GM21515 (cell line): ENCODE results near the gene UBA7.
A peak's percentile ranks its signal among the peaks of the same experiment; 100 is the strongest.

Experiments used
- ATAC-seq: cut with Tn5 transposase; IDR thresholded peaks from one replicate; pipeline ENCODE4 v1.9.1; 2021; ENCODE audit not compliant: unreplicated experiment

The UBA7 gene

DNA sequence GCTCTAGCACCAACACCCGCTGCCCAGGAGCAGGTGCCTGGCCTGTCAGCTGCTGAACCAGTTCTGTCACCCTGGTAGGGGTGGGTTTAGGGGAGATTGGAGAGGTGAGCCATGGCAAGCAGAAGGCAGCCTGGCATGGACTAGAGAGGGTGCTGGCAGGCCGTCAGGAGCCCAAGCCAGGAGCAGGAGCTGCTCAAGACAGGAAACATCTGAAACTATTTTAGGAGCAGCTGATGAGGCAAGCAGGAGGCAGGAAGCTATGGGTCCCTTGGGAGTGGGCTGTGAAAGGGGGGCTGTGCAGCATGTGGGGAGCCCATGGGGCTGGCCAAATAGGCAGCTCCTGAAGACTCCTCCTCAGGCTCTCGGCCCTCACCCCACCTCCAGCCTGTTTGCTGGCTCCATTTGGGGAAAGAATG is 8.4 kb downstream of the UBA7 start:
- ATAC-seq, result no peak

DNA sequence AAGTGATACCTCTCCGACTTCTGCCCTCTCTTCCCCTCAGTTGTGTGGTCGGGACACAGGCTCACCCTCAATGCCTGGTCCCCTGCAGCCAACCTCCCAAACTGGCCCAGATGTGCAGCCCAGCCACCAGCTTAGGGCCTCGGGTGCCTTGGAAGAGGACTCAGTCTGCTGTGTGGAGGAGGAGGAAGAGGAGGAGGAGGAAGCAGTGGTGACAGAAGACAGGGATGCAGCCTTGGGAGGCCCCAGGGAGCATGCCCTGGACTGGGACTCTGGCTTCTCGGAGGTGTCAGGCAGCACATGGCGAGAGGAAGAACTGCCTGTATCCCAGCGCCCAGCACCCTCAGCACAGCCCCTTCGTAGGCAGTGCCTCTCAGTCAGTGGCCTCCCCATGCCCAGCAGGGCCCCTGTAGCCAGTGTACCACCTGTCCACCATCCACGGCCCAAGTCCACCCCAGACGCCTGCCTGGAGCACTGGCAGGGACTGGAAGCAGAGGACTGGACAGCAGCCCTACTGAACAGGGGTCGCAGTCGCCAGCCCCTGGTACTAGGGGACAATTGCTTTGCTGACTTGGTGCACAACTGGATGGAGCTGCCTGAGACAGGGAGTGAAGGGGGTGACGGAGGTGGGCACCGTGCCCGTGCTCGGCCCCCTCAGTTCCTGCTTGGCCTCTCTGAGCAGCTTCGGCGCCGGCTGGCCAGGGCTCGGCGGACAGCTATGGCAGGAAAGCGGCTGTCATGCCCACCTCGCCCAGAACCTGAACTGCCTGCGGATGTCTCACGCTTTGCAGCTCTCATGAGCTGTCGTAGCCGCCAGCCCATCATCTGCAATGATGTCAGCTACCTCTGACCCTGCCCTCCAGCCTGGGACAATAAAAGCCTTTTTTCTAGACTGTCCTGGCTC is 9.4 kb downstream of the UBA7 start:
- no peak for ATAC-seq

DNA sequence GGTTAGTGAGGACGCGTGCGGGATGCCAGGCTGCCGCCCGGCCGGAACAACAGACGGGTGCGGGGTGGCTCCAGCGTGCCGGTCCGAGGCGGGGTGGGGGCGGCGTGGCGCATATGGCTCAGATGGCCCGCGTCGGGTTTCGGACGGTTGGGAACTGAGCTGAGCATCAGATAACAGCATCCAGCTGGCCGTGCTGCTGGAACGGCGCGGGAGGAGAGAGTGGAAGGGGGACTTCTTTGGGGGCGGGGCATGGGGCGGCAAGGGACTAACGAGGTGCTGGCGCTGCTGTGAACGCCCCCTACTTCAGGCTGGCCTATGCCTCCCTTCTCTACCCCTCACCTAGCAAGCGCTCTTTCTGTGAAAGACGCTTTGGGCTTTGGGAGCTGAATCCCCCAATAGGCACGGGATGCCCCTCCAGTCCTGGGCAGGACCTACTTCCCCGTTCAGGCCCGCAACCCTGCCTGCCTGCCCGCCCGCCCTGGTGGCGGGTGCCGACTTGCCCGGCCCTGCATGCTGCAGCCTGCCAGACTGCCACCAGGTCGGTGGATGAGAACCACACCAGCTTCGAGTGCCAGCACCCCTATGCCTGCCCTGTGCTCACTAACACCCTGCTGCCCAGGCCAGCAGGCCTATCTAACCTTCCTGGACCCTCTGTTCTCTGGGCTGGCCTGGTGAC is 10.2 kb downstream of the UBA7 start:
- no peak for ATAC-seq

- peak; percentile 61 for ATAC-seq
Observed at GRCh38 chr3:49802719-49803464, 10.9 kb downstream of the UBA7 start, which contains the start of gene INKA1. INKA1 (plus strand) TSS chr3:49803261; CDS start chr3:49803393, 132 bp downstream.

GRCh38 chr3:49801160-49801559 is 12.6 kb downstream of the UBA7 start:
- ATAC-seq, result no peak

- ATAC-seq, result no peak
Observed at GRCh38 chr3:49799761-49800160, 14.0 kb downstream of the UBA7 start, which contains the start of gene CDHR4. CDHR4 (minus strand) TSS chr3:49799873; CDS start chr3:49799812, 61 bp downstream.

GRCh38 chr3:49799105-49799504 is 14.6 kb downstream of the UBA7 start:
- no peak for ATAC-seq

- no peak for ATAC-seq
Observed at GRCh38 chr3:49794926-49795905, 18.5 kb downstream of the UBA7 start.

GRCh38 chr3:49794431-49794830 is 19.3 kb downstream of the UBA7 start:
- ATAC-seq, result no peak

DNA sequence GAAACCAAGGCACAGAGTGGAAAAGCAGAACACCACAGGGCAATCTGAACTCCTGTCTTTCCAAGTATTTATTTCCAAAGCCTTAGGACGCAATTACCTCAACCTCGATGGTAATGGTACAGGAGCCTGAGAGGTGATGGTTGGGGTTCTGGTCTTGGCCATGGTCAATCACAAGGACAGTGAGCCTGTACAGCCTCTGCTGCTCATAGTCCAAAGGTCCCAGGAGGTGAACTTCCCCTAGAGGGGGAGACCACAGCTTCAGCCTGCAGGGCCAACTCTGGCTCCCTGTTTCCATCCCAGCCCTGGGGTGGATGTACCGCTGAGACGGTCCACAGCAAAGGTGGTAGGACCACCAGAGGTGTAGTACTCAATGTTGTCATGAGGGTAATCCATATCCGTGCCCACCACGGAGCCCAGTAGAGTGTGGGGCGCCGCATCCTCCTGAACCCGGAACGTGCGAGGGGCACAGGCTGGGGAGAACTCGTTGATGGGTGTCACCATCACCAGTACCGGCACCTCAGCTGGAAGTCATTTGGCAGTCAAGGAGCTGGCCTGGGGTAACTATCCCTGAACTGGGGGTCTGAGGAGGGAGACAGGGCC is 20.2 kb downstream of the UBA7 start:
- ATAC-seq, result no peak

DNA sequence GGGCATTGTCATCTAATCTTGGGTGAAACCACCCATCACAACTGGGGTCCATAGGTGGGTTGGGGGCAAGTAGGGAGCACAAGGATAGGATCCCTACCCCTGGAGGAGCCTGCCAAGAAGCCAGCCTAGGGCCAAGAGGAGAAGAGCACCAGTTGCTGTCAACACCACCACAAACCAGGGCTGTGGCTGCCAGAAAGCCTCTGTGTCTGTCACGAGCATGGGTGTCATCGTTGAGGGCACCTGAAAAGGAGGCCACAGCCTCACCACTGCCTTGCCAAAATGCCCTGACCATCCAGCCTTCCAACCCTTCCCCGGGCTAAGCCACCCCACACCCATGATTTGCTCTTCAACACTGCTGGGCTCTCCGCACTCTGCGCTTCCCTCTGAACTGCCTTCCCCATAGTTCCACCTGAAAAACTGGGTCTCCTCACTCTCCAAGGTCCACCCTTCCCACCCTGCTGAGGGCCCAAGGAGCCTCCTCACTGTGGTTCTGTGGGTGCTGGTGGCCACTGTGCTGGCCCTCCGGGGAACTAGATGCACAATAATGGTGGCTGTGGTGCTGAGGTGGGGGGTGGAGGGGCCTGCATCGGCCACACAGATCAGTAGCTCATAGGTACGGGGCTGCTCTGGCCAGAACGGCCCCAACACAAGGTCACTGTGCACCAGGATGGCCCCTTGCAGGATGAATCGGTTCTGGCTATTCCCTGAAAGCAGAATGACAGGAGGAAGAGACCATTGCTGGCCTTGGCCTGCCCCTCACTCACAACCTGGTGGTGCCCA is 21.2 kb downstream of the UBA7 start:
- no peak for ATAC-seq

DNA sequence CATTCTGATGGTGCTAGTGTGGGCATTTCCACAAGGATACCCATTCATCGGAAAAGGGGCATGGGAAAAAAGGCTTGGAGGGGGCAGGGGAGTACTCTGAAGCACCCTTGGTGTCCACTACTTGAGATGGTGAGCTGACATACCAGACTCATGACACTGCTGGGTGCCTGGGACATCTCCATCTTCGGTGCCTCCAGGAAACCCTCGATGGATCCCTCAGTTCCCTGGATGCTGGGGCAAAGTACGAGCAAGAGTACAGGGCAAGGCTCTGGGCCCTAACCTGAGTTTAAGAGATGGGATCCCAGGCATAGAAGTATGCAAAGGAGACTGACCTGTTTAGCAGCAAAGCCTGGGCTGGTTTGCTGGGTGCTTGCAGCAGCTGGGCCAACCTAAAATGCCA is 22.2 kb downstream of the UBA7 start:
- no peak for ATAC-seq

DNA sequence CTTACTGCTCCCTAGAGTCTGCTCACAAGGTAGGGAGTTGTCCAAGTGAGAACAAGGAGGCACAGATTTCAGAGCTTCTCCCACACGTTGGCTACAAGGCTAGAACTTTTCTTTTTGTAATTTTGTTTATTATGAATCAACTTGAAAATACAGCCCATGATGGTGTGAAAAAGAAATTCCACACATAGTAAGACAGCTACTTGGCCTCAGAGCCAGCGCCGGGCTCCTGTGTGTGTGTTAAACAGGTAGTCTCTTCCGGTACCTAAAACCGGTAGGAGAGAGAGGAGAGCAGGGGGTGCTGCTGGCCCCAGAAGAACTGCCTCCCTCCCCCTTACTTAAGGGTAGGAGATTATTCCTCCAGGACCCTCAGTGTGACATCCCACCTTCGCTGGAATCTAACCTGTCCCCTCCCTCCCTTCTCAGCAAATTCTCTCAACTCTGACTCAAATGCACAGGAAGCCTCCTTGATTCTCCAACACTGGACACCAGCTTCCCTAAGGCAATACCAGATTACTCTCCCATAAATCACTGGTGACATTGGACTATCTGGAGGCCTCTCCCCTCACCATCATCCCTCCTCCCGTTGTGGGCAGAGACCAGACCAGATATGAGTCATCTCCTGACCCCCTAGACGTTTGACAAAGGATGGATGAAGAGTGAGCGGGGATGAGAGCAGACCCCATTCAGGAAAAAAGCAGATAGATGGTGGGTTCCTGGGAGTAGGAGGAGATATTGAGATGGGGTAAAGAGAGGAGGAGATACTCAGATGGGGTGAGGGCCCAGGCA is 22.9 kb downstream of the UBA7 start:
- ATAC-seq, result no peak

DNA sequence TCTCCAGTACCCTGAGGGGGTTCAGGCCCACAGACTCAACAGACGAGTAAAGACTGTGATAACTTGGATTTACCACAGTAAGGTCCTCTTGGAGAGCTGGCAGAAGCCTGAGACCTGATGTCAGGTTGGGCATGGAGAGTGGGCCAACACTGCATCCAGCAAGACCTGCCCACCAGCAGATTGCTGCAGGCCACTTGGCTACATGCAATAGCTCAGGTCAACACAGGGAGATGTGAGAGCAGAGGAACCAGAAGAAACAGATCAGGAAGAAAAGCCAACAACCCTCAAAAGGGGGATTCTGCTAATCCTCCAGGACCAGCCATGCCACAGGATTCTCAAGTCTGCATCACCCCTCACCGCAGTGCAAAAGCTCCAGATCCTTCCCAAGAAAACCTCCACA is 25.7 kb downstream of the UBA7 start:
- ATAC-seq, result no peak

GRCh38 chr3:49787536-49787935 is 26.2 kb downstream of the UBA7 start:
- ATAC-seq, result no peak

GRCh38 chr3:49787182-49787464 is 26.6 kb downstream of the UBA7 start:
- ATAC-seq, result no peak

GRCh38 chr3:49786357-49787181 is 27.2 kb downstream of the UBA7 start, which contains the start of gene IP6K1:
IP6K1 (minus strand) TSS chr3:49786542; CDS start chr3:49748040, 38,502 bp downstream.
- peak; percentile 98 for ATAC-seq
